Karpas-422 (cell line): ENCODE measurements around the gene TBC1D22A. TPM values are rescaled to one million over a fixed set of nuclear protein-coding genes. Genes with fewer than 3 reads are reported as not detected.

Experiments
- DNase-seq: peaks from one replicate; pipeline ENCODE4 v3.0.0-alpha.2; 2015
- H2AFZ ChIP-seq: fragments of 200-600 bp; sonication (generic); 2 replicates; pipeline ENCODE4 v1.6.1; 2014; ENCODE audit warnings: antibody characterized with exemption, low read length, mixed read lengths
- H3K27ac ChIP-seq: fragments of 200-600 bp; sonication (generic); 2 replicates; pipeline ENCODE4 v1.5.1; 2014; ENCODE audit warnings: mild to moderate bottlenecking, low read length, moderate library complexity
- H3K27me3 ChIP-seq: fragments of 200-600 bp; sonication (generic); 2 replicates; pipeline ENCODE4 v1.6.1; 2014; ENCODE audit warnings: low read length, mixed read lengths
- H3K36me3 ChIP-seq: fragments of 200-600 bp; sonication (generic); 2 replicates; pipeline ENCODE4 v1.6.1; 2014; ENCODE audit warnings: low read length, mixed read lengths; ENCODE audit not compliant: insufficient read depth
- H3K4me1 ChIP-seq: fragments of 200-600 bp; sonication (generic); 2 replicates; pipeline ENCODE4 v1.6.1; 2014; ENCODE audit warnings: mild to moderate bottlenecking, low read length, mixed read lengths
- H3K4me2 ChIP-seq: fragments of 200-600 bp; sonication (generic); 2 replicates; pipeline ENCODE4 v1.6.1; 2014; ENCODE audit warnings: low read length, low read depth, mild to moderate bottlenecking; ENCODE audit not compliant: poor library complexity, severe bottlenecking
- H3K4me3 ChIP-seq: fragments of 200-600 bp; sonication (generic); 2 replicates; pipeline ENCODE4 v1.5.1; 2014; ENCODE audit warnings: mild to moderate bottlenecking, antibody characterized with exemption, low read length, mixed read lengths
- H3K79me2 ChIP-seq: fragments of 200-600 bp; sonication (generic); 2 replicates; pipeline ENCODE4 v1.6.1; 2014; ENCODE audit warnings: mild to moderate bottlenecking, low read length, mixed read lengths
- H3K9ac ChIP-seq: fragments of 200-600 bp; sonication (generic); 2 replicates; pipeline ENCODE4 v1.6.0; 2014; ENCODE audit warnings: low read length
- H3K9me2 ChIP-seq: fragments of 200-600 bp; sonication (generic), shearing (Covaris generic); replicated peaks from 2 replicates; pipeline ENCODE4 v1.6.0; 2014; ENCODE audit warnings: mild to moderate bottlenecking, low read length, moderate library complexity; ENCODE audit not compliant: insufficient read depth
- H3K9me3 ChIP-seq: fragments of 300-700, 200-600 bp; sonication (generic); 2 replicates; pipeline ENCODE4 v1.6.1; 2014; ENCODE audit warnings: low read length, mixed read lengths
- H4K20me1 ChIP-seq: fragments of 200-600 bp; sonication (generic); 2 replicates; pipeline ENCODE4 v1.6.1; 2014; ENCODE audit warnings: mild to moderate bottlenecking, antibody characterized with exemption, low read length, low read depth; ENCODE audit not compliant: insufficient read depth
- total RNA-seq: library from RNA; depleted of rRNA; stranded (reverse); fragments of >200 nt; shearing (Covaris generic); gene quantifications from 2 replicates; pipeline ENCODE4 v1.2.3, GENCODE V29; 2014; ENCODE audit warnings: low replicate concordance

Gene TBC1D22A
- total RNA-seq, 1 experiment from 2014 or later = 27.7 TPM

- H3K4me1 ChIP-seq = peaks cover 18% of the 10 kb centered on the region
- no peak overlapping the region for H3K4me2 ChIP-seq
- H3K9me2 ChIP-seq = no peaks in the 10 kb centered on the region
- peaks cover 17% of the 10 kb centered on the region for H4K20me1 ChIP-seq
- no peak overlapping the region for H3K27ac ChIP-seq
- H3K9ac ChIP-seq = no peak overlapping the region
- H3K27me3 ChIP-seq = no peaks in the 10 kb centered on the region
- H2AFZ ChIP-seq = no peak overlapping the region
- H3K4me3 ChIP-seq = no peak overlapping the region
- DNase-seq = no peak
- H3K79me2 ChIP-seq = peaks cover 83% of the 10 kb centered on the region
- H3K36me3 ChIP-seq = no peaks in the 10 kb centered on the region
- no peaks in the 10 kb centered on the region for H3K9me3 ChIP-seq
Observed at GRCh38 chr22:46947516-46948257, 185.2 kb downstream of the TBC1D22A start.

- H3K36me3 ChIP-seq = no peaks in the 10 kb centered on the region
- no peaks in the 10 kb centered on the region for H3K9me2 ChIP-seq
- no peak overlapping the region for H3K9ac ChIP-seq
- H3K27ac ChIP-seq = no peak overlapping the region
- no peaks in the 10 kb centered on the region for H3K27me3 ChIP-seq
- H3K4me2 ChIP-seq = no peak overlapping the region
- H2AFZ ChIP-seq = no peak overlapping the region
- no peaks in the 10 kb centered on the region for H3K9me3 ChIP-seq
- peaks cover 81% of the 10 kb centered on the region for H3K79me2 ChIP-seq
- H3K4me1 ChIP-seq = peaks cover 18% of the 10 kb centered on the region
- DNase-seq = no peak
- no peak overlapping the region for H3K4me3 ChIP-seq
- peaks cover 17% of the 10 kb centered on the region for H4K20me1 ChIP-seq
Observed at GRCh38 chr22:46948411-46949144, 186.1 kb downstream of the TBC1D22A start.

- DNase-seq = no peak
- Histone ChIP-seq H3K79me2 (peaks cover 83% of the 10 kb centered on the region), H3K27ac (no peak overlapping the region), H3K36me3 (no peaks in the 10 kb centered on the region), H3K4me3 (no peak overlapping the region), H3K4me2 (no peak overlapping the region), H3K4me1 (peaks cover 14% of the 10 kb centered on the region), H3K9ac (no peak overlapping the region), H2AFZ (no peak overlapping the region), H4K20me1 (peaks cover 5% of the 10 kb centered on the region), H3K27me3 (no peaks in the 10 kb centered on the region), H3K9me3 (no peaks in the 10 kb centered on the region), H3K9me2 (no peaks in the 10 kb centered on the region)
Observed at GRCh38 chr22:46951350-46951749, 188.9 kb downstream of the TBC1D22A start.

GRCh38 chr22:46951973-46952372 is 189.5 kb downstream of the TBC1D22A start:
- Histone ChIP-seq H2AFZ (no peak overlapping the region), H3K9ac (no peak overlapping the region), H3K4me2 (no peak overlapping the region), H3K9me2 (no peaks in the 10 kb centered on the region), H4K20me1 (peaks cover 3% of the 10 kb centered on the region), H3K4me3 (no peak overlapping the region), H3K27ac (no peak overlapping the region), H3K9me3 (no peaks in the 10 kb centered on the region), H3K27me3 (no peaks in the 10 kb centered on the region), H3K36me3 (no peaks in the 10 kb centered on the region), H3K79me2 (peaks cover 82% of the 10 kb centered on the region), H3K4me1 (peaks cover 11% of the 10 kb centered on the region)
- no peak for DNase-seq

GRCh38 chr22:46953968-46954765 is 191.7 kb downstream of the TBC1D22A start:
- Histone ChIP-seq H3K27ac (no peak overlapping the region), H3K27me3 (no peaks in the 10 kb centered on the region), H3K79me2 (peaks cover 69% of the 10 kb centered on the region), H3K4me2 (no peak overlapping the region), H4K20me1 (peaks cover 2% of the 10 kb centered on the region; the same call in 1 of the 2 replicates), H3K9ac (no peak overlapping the region), H2AFZ (no peak overlapping the region), H3K4me1 (peaks cover 11% of the 10 kb centered on the region), H3K9me2 (no peaks in the 10 kb centered on the region), H3K36me3 (no peaks in the 10 kb centered on the region), H3K4me3 (no peak overlapping the region), H3K9me3 (no peaks in the 10 kb centered on the region)
- DNase-seq = no peak

GRCh38 chr22:46954781-46955180 is 192.3 kb downstream of the TBC1D22A start:
- Histone ChIP-seq H3K79me2 (peaks cover 67% of the 10 kb centered on the region), H3K27ac (no peak overlapping the region)
- DNase-seq = no peak

GRCh38 chr22:46956498-46957215 is 194.2 kb downstream of the TBC1D22A start:
- Histone ChIP-seq H3K4me2 (no peak overlapping the region), H3K9ac (no peak overlapping the region), H4K20me1 (peaks cover 9% of the 10 kb centered on the region; the same call in 1 of the 2 replicates), H3K27me3 (no peaks in the 10 kb centered on the region), H2AFZ (no peak overlapping the region), H3K9me2 (no peaks in the 10 kb centered on the region), H3K9me3 (no peaks in the 10 kb centered on the region), H3K4me1 (peaks cover 11% of the 10 kb centered on the region), H3K79me2 (peaks cover 62% of the 10 kb centered on the region), H3K4me3 (no peak overlapping the region), H3K27ac (no peak overlapping the region), H3K36me3 (no peaks in the 10 kb centered on the region)
- no peak for DNase-seq

More at GRCh38 chr22:46954781-46955180, 192.3 kb downstream of the TBC1D22A start:
- peaks cover 11% of the 10 kb centered on the region for H3K4me1 ChIP-seq
- peaks cover 6% of the 10 kb centered on the region; the same call in 1 of the 2 replicates for H4K20me1 ChIP-seq
- no peaks in the 10 kb centered on the region for H3K36me3 ChIP-seq
- no peaks in the 10 kb centered on the region for H3K9me3 ChIP-seq
- H2AFZ ChIP-seq = no peak overlapping the region
- no peak overlapping the region for H3K4me2 ChIP-seq
- no peaks in the 10 kb centered on the region for H3K27me3 ChIP-seq
- H3K9me2 ChIP-seq = no peaks in the 10 kb centered on the region
- no peak overlapping the region for H3K9ac ChIP-seq
- no peak overlapping the region for H3K4me3 ChIP-seq
